ENCODE results near the gene FBXL19. TPM values are rescaled to one million over a fixed set of nuclear protein-coding genes. Genes with fewer than 3 reads are reported as not detected.

Gene FBXL19
- polyA plus RNA-seq, 1 experiment: 7.6 TPM

- TF ChIP-seq CTCF (IDR thresholded peaks at IDR 0.05; ENCODE audit: insufficient read depth, low read depth, low read length): no peak
- ChIA-PET POLR2A (interaction anchor here (0.5 to 1.2 kb wide), 2 partner anchors 17 to 116 kb away, joined by 5 read pairs; no protein-coding TSS in a partner anchor), CTCF (interaction anchor here (0.8 to 2.9 kb wide), 5 partner anchors 11 to 51 kb away, joined by 3 to 13 read pairs (median 3); no protein-coding TSS in a partner anchor)
- H3K27me3 ChIP-seq (ENCODE audit: control insufficient read depth, insufficient read depth, low read length): no peaks in the 10 kb centered on the region
- peak within 1 kb of the TSS; percentile 63 for H3K4me3 ChIP-seq (ENCODE audit: low read depth, low read length)
- H3K36me3 ChIP-seq (ENCODE audit: control insufficient read depth, insufficient read depth, low read length): no peaks in the 10 kb centered on the region; the same call in 1 of the 2 replicates
- DNase-seq (ENCODE audit: low read depth): peak; percentile 65
Observed at GRCh38 chr16:30896261-30896888, 27.0 kb upstream of the FBXL19 start, which contains the start of gene CTF1. Gene CTF1 (plus strand): TSS chr16:30896614. CDS start chr16:30896644, 30 bp downstream.

- ChIA-PET CTCF (interaction anchor here (0.6 to 2.9 kb wide), 2 partner anchors 19 to 52 kb away, joined by 4 to 13 read pairs; no protein-coding TSS in a partner anchor), POLR2A (interaction anchor here (0.5 to 1.2 kb wide), 3 partner anchors 8 to 117 kb away, joined by 5 read pairs; no protein-coding TSS in a partner anchor)
- no peaks in the 10 kb centered on the region; the same call in 1 of the 2 replicates for H3K36me3 ChIP-seq (ENCODE audit: control insufficient read depth, insufficient read depth, low read length)
Observed at GRCh38 chr16:30896889-30897733, 26.3 kb upstream of the FBXL19 start.

GRCh38 chr16:30899794-30900193 lies 23.6 kb upstream of the FBXL19 start:
- TF ChIP-seq CTCF (IDR thresholded peaks at IDR 0.05; ENCODE audit: insufficient read depth, low read depth, low read length): no peak
- ChIA-PET POLR2A (no interaction called here), CTCF (interaction anchor here (1.3 to 3.6 kb wide), 3 partner anchors 9 to 55 kb away, joined by 4 to 55 read pairs (median 20); no protein-coding TSS in a partner anchor)
- Histone ChIP-seq H3K36me3 (ENCODE audit: control insufficient read depth, insufficient read depth, low read length) (no peaks in the 10 kb centered on the region), H3K27me3 (ENCODE audit: control insufficient read depth, insufficient read depth, low read length) (no peaks in the 10 kb centered on the region), H3K4me3 (ENCODE audit: low read depth, low read length) (no peak overlapping the region)
- DNase-seq (ENCODE audit: low read depth): no peak

More at GRCh38 chr16:30896889-30897733, 26.3 kb upstream of the FBXL19 start:
- TF ChIP-seq CTCF (IDR thresholded peaks at IDR 0.05; ENCODE audit: insufficient read depth, low read depth, low read length): no peak
- Histone ChIP-seq H3K27me3 (ENCODE audit: control insufficient read depth, insufficient read depth, low read length) (no peaks in the 10 kb centered on the region), H3K4me3 (ENCODE audit: low read depth, low read length) (peak overlapping the region; percentile 63)
- peak; percentile 45 for DNase-seq (ENCODE audit: low read depth)

GRCh38 chr16:30900588-30900987 lies 22.8 kb upstream of the FBXL19 start:
- no peak for TF ChIP-seq CTCF (IDR thresholded peaks at IDR 0.05; ENCODE audit: insufficient read depth, low read depth, low read length)
- no peak for DNase-seq (ENCODE audit: low read depth)
- ChIA-PET CTCF (interaction anchor here (1.3 to 3.6 kb wide), 5 partner anchors 10 to 55 kb away, joined by 4 to 55 read pairs (median 12); no protein-coding TSS in a partner anchor), POLR2A (no interaction called here)
- H3K36me3 ChIP-seq (ENCODE audit: control insufficient read depth, insufficient read depth, low read length): no peaks in the 10 kb centered on the region
- no peaks in the 10 kb centered on the region for H3K27me3 ChIP-seq (ENCODE audit: control insufficient read depth, insufficient read depth, low read length)
- H3K4me3 ChIP-seq (ENCODE audit: low read depth, low read length): no peak overlapping the region
